B cell (primary cell): ENCODE data around the gene MLKL.

Experiments
- EZH2 ChIP-seq: IDR thresholded peaks from 2 replicates; pipeline ENCODE4 v1.6.1; 2012; ENCODE audit warnings: borderline replicate concordance, low read depth, mild to moderate bottlenecking, moderate library complexity, low read length; ENCODE audit not compliant: insufficient read depth, poor library complexity, severe bottlenecking
- TF ChIP-seq, protein P1 (sequence below): fragments of 200-600 bp; IDR thresholded peaks from one replicate; pipeline ENCODE4 v1.8.0; 2022; ENCODE audit warnings: antibody characterized with exemption, mild to moderate bottlenecking

GRCh38 chr16:74738816-74739215, 38.2 kb upstream of the MLKL start:
- TF ChIP-seq EZH2 = no peak
- TF ChIP-seq, protein P1, sequence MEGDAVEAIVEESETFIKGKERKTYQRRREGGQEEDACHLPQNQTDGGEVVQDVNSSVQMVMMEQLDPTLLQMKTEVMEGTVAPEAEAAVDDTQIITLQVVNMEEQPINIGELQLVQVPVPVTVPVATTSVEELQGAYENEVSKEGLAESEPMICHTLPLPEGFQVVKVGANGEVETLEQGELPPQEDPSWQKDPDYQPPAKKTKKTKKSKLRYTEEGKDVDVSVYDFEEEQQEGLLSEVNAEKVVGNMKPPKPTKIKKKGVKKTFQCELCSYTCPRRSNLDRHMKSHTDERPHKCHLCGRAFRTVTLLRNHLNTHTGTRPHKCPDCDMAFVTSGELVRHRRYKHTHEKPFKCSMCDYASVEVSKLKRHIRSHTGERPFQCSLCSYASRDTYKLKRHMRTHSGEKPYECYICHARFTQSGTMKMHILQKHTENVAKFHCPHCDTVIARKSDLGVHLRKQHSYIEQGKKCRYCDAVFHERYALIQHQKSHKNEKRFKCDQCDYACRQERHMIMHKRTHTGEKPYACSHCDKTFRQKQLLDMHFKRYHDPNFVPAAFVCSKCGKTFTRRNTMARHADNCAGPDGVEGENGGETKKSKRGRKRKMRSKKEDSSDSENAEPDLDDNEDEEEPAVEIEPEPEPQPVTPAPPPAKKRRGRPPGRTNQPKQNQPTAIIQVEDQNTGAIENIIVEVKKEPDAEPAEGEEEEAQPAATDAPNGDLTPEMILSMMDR = no peak
